HEK293 (cell line): ENCODE results near the gene SH3GL2.

Source experiments
- CTCF ChIA-PET: fragments of 350-600 bp; formaldehyde crosslinking; extraction: SDS; loops from one replicate; lab custom pipeline; 2021; ENCODE audit warnings: antibody characterized with exemption; lab: Yijun Ruan, JAX
- POLR2A ChIA-PET: fragments of 300-600 bp; formaldehyde crosslinking; extraction: SDS; loops from one replicate; lab custom pipeline; 2020; ENCODE audit warnings: antibody characterized with exemption, inconsistent platforms; lab: Yijun Ruan, JAX
- H3K27ac ChIP-seq: fragments of 200-500 bp; sonication (Bioruptor generic); 2 replicates; pipeline ENCODE4 v1.5.1; 2014; ENCODE audit warnings: low read depth, low read length, control low read depth, inconsistent platforms; ENCODE audit errors: extremely low read depth
- H3K36me3 ChIP-seq, 2 experiments: fragments of 200-500 bp in 1 of 2; sonication (Bioruptor generic) in 1 of 2; 1 replicate in 1 of 2; 2 replicates in 1 of 2; pipeline ENCODE4 v1.5.1; 2014 to 2017; ENCODE audit warnings: inconsistent platforms in 2 of 2, low read length in 2 of 2; ENCODE audit not compliant: control insufficient read depth in 2 of 2, insufficient read depth in 1 of 2
- H3K4me1 ChIP-seq: fragments of 200-500 bp; sonication (Bioruptor generic); 2 replicates; pipeline ENCODE4 v1.5.1; 2014; ENCODE audit warnings: mild to moderate bottlenecking, low read length, inconsistent platforms; ENCODE audit not compliant: control insufficient read depth, insufficient read depth
- H3K4me3 ChIP-seq: 2 replicates; pipeline ENCODE4 v1.5.1; 2011; ENCODE audit warnings: low read depth, mild to moderate bottlenecking, control low read depth, low read length, moderate library complexity
- H3K9me3 ChIP-seq: fragments of 200-500 bp; sonication (Bioruptor generic); 2 replicates; pipeline ENCODE4 v1.5.1; 2014; ENCODE audit warnings: low read depth, low read length, inconsistent platforms; ENCODE audit not compliant: control insufficient read depth, insufficient read depth
- GLIS1 ChIP-seq: fragments of 450-650 bp; formaldehyde crosslinking; IDR thresholded peaks from 2 replicates; pipeline ENCODE4 v1.5.1; 2016; ENCODE audit warnings: missing biosample characterization, missing genetic modification characterization
- ZBTB7A ChIP-seq: fragments of 450-650 bp; formaldehyde crosslinking; IDR thresholded peaks from 2 replicates; pipeline ENCODE4 v1.5.1; 2016; ENCODE audit warnings: low read depth, missing biosample characterization, missing genetic modification characterization
- ZFP41 ChIP-seq: fragments of 450-650 bp; formaldehyde crosslinking; IDR thresholded peaks from 2 replicates; pipeline ENCODE4 v1.5.1; 2016; ENCODE audit warnings: missing biosample characterization, missing genetic modification characterization, borderline replicate concordance
- ZNF184 ChIP-seq: fragments of 450-650 bp; IDR thresholded peaks from 2 replicates; pipeline ENCODE4 v1.5.1; 2018; ENCODE audit warnings: missing biosample characterization, mild to moderate bottlenecking, missing genetic modification characterization
- ZNF354C ChIP-seq: fragments of 450-650 bp; formaldehyde crosslinking; IDR thresholded peaks from 2 replicates; pipeline ENCODE4 v1.5.1; 2016; ENCODE audit warnings: missing biosample characterization, missing genetic modification characterization, low read depth, borderline replicate concordance
- ZNF423 ChIP-seq: fragments of 450-650 bp; formaldehyde crosslinking; IDR thresholded peaks from 2 replicates; pipeline ENCODE4 v1.5.1; 2016; ENCODE audit warnings: missing biosample characterization, missing genetic modification characterization
- ZNF501 ChIP-seq: fragments of 450-650 bp; formaldehyde crosslinking; IDR thresholded peaks from 2 replicates; pipeline ENCODE4 v1.5.1; 2016; ENCODE audit warnings: missing biosample characterization, missing genetic modification characterization
- ZXDB ChIP-seq: fragments of 450-650 bp; formaldehyde crosslinking; IDR thresholded peaks from 2 replicates; pipeline ENCODE4 v1.5.1; 2016; ENCODE audit warnings: missing biosample characterization, missing genetic modification characterization
- TF ChIP-seq, protein P1 (sequence below): fragments of 450-650 bp; formaldehyde crosslinking; IDR thresholded peaks from 2 replicates; pipeline ENCODE4 v1.5.1; 2016; ENCODE audit warnings: missing biosample characterization, missing genetic modification characterization
- TF ChIP-seq, protein P2 (sequence below): fragments of 450-650 bp; formaldehyde crosslinking; IDR thresholded peaks from 2 replicates; pipeline ENCODE4 v1.5.1; 2016; ENCODE audit warnings: missing biosample characterization, missing genetic modification characterization
- TF ChIP-seq, protein P3 (sequence below): fragments of 450-650 bp; formaldehyde crosslinking; IDR thresholded peaks from 2 replicates; pipeline ENCODE4 v1.5.1; 2016; ENCODE audit warnings: missing biosample characterization, missing genetic modification characterization
- TF ChIP-seq, protein P4 (sequence below): sonication (generic); formaldehyde crosslinking; IDR thresholded peaks from 2 replicates; pipeline ENCODE4 v1.8.1; 2022; ENCODE audit warnings: mild to moderate bottlenecking, moderate library complexity, missing genetic modification reagents
- TF ChIP-seq, protein P5 (sequence below): fragments of 450-650 bp; formaldehyde crosslinking; IDR thresholded peaks from 2 replicates; pipeline ENCODE4 v1.5.1; 2016; ENCODE audit warnings: missing biosample characterization, missing genetic modification characterization
- TF ChIP-seq, protein P6 (sequence below): fragments of 450-650 bp; formaldehyde crosslinking; IDR thresholded peaks from 2 replicates; pipeline ENCODE4 v1.5.1; 2016; ENCODE audit warnings: missing biosample characterization, missing genetic modification characterization
- TF ChIP-seq, protein P7 (sequence below): fragments of 450-650 bp; formaldehyde crosslinking; IDR thresholded peaks from 2 replicates; pipeline ENCODE4 v1.5.1; 2016; ENCODE audit warnings: missing biosample characterization, missing genetic modification characterization
- TF ChIP-seq, protein P8 (sequence below): fragments of 450-650 bp; formaldehyde crosslinking; IDR thresholded peaks from 2 replicates; pipeline ENCODE4 v1.5.1; 2017; ENCODE audit warnings: missing biosample characterization, missing genetic modification characterization

Gene SH3GL2

DNA sequence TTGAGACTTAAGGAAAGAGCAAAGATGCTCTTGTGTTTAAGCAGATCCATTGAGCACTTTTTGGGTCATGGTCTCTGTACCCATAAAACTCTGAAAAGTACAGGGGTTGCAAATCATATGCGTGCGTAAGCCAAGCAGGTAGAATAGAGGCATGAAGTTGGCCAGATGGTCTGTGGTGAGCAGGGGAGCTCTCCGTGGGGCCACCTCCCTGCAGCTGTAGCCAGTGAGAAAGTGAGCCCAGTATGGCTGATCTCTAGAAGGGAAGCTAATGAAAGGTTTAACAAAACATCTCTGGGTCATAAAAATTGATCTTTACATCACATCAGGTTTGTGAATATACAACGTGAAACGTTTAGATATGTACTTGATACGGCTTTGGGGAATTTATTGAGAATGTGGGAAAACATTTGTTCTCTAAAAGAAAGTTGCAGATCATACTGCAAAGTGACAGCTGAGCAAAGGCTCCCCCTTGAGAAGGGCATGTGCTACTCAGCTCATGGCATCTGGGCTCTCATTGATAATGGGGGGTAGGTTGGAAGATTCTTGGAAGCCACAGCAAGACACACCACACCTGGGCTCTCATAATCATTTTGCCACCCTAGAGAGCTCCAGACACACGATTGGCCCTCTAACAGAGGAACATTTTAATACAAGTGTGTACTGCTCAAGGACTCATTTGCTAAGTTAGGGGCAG is 30.6 kb downstream of the SH3GL2 start:
- ChIA-PET CTCF (interaction anchor here (0.8 kb wide), 1 partner anchor 1855 kb away, joined by 3 read pairs; no protein-coding TSS in a partner anchor), POLR2A (no interaction called here)
- Histone ChIP-seq H3K9me3 (no peaks in the 10 kb centered on the region), H3K27ac (no peak overlapping the region), H3K4me1 (peaks cover 6% of the 10 kb centered on the region), H3K4me3 (no peak overlapping the region), H3K36me3 (no peaks in the 10 kb centered on the region)
- peak; percentile 62 for TF ChIP-seq GLIS1 (tag by site-specific recombination)
- no peak for TF ChIP-seq ZNF354C (tag by site-specific recombination)

DNA sequence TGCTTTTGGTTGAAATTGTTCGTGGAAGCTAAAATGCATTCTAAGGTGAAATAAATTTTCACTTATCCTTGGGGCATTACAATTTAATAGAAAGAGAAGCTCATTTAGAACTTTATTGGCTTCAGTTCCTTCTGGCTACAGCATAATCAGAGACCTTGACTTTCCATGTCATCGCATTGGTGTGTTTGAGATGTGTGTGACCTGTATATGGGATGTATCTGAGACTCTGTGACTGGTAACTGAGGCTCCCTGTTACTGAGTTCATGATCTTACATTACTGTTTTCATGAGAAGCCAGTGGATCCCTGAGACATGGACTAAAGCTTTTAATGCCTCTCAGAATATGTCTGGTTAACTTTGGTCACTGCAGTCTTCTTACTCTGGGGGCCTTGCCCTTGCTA is 32.5 kb downstream of the SH3GL2 start:
- H3K4me3 ChIP-seq, result no peak overlapping the region
- peaks cover 10% of the 10 kb centered on the region for H3K4me1 ChIP-seq
- no peak overlapping the region for H3K27ac ChIP-seq
- H3K9me3 ChIP-seq, result no peaks in the 10 kb centered on the region
- POLR2A ChIA-PET, result interaction anchor here (0.6 kb wide), 1 partner anchor 1345 kb away, joined by 3 read pairs; no protein-coding TSS in a partner anchor
- H3K36me3 ChIP-seq, result no peaks in the 10 kb centered on the region
- CTCF ChIA-PET, result interaction anchor here (0.6 to 1.4 kb wide), 3 partner anchors 10 to 174 kb away, joined by 3 to 5 read pairs (median 5); no protein-coding TSS in a partner anchor
- TF ChIP-seq, protein P1, sequence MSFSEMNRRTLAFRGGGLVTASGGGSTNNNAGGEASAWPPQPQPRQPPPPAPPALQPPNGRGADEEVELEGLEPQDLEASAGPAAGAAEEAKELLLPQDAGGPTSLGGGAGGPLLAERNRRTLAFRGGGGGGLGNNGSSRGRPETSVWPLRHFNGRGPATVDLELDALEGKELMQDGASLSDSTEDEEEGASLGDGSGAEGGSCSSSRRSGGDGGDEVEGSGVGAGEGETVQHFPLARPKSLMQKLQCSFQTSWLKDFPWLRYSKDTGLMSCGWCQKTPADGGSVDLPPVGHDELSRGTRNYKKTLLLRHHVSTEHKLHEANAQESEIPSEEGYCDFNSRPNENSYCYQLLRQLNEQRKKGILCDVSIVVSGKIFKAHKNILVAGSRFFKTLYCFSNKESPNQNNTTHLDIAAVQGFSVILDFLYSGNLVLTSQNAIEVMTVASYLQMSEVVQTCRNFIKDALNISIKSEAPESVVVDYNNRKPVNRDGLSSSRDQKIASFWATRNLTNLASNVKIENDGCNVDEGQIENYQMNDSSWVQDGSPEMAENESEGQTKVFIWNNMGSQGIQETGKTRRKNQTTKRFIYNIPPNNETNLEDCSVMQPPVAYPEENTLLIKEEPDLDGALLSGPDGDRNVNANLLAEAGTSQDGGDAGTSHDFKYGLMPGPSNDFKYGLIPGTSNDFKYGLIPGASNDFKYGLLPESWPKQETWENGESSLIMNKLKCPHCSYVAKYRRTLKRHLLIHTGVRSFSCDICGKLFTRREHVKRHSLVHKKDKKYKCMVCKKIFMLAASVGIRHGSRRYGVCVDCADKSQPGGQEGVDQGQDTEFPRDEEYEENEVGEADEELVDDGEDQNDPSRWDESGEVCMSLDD (tag by site-specific recombination), result no peak
- TF ChIP-seq ZNF184 (tag by site-specific recombination) (no peak), ZFP41 (tag by site-specific recombination) (no peak), ZNF501 (tag by site-specific recombination) (no peak), ZBTB7A (tag by site-specific recombination) (no peak), ZNF423 (tag by site-specific recombination) (no peak), ZXDB (tag by site-specific recombination) (no peak)
- TF ChIP-seq, protein P2, sequence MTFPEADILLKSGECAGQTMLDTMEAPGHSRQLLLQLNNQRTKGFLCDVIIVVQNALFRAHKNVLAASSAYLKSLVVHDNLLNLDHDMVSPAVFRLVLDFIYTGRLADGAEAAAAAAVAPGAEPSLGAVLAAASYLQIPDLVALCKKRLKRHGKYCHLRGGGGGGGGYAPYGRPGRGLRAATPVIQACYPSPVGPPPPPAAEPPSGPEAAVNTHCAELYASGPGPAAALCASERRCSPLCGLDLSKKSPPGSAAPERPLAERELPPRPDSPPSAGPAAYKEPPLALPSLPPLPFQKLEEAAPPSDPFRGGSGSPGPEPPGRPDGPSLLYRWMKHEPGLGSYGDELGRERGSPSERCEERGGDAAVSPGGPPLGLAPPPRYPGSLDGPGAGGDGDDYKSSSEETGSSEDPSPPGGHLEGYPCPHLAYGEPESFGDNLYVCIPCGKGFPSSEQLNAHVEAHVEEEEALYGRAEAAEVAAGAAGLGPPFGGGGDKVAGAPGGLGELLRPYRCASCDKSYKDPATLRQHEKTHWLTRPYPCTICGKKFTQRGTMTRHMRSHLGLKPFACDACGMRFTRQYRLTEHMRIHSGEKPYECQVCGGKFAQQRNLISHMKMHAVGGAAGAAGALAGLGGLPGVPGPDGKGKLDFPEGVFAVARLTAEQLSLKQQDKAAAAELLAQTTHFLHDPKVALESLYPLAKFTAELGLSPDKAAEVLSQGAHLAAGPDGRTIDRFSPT (tag by site-specific recombination), result no peak
- TF ChIP-seq, protein P3, sequence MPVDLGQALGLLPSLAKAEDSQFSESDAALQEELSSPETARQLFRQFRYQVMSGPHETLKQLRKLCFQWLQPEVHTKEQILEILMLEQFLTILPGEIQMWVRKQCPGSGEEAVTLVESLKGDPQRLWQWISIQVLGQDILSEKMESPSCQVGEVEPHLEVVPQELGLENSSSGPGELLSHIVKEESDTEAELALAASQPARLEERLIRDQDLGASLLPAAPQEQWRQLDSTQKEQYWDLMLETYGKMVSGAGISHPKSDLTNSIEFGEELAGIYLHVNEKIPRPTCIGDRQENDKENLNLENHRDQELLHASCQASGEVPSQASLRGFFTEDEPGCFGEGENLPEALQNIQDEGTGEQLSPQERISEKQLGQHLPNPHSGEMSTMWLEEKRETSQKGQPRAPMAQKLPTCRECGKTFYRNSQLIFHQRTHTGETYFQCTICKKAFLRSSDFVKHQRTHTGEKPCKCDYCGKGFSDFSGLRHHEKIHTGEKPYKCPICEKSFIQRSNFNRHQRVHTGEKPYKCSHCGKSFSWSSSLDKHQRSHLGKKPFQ (tag by site-specific recombination), result no peak
- TF ChIP-seq, protein P4, sequence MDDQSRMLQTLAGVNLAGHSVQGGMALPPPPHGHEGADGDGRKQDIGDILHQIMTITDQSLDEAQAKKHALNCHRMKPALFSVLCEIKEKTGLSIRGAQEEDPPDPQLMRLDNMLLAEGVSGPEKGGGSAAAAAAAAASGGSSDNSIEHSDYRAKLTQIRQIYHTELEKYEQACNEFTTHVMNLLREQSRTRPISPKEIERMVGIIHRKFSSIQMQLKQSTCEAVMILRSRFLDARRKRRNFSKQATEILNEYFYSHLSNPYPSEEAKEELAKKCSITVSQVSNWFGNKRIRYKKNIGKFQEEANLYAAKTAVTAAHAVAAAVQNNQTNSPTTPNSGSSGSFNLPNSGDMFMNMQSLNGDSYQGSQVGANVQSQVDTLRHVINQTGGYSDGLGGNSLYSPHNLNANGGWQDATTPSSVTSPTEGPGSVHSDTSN (CRISPR knock-in tag), result no peak
- TF ChIP-seq, protein P5, sequence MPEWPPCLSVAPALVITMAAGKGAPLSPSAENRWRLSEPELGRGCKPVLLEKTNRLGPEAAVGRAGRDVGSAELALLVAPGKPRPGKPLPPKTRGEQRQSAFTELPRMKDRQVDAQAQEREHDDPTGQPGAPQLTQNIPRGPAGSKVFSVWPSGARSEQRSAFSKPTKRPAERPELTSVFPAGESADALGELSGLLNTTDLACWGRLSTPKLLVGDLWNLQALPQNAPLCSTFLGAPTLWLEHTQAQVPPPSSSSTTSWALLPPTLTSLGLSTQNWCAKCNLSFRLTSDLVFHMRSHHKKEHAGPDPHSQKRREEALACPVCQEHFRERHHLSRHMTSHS (tag by site-specific recombination), result no peak
- TF ChIP-seq, protein P6, sequence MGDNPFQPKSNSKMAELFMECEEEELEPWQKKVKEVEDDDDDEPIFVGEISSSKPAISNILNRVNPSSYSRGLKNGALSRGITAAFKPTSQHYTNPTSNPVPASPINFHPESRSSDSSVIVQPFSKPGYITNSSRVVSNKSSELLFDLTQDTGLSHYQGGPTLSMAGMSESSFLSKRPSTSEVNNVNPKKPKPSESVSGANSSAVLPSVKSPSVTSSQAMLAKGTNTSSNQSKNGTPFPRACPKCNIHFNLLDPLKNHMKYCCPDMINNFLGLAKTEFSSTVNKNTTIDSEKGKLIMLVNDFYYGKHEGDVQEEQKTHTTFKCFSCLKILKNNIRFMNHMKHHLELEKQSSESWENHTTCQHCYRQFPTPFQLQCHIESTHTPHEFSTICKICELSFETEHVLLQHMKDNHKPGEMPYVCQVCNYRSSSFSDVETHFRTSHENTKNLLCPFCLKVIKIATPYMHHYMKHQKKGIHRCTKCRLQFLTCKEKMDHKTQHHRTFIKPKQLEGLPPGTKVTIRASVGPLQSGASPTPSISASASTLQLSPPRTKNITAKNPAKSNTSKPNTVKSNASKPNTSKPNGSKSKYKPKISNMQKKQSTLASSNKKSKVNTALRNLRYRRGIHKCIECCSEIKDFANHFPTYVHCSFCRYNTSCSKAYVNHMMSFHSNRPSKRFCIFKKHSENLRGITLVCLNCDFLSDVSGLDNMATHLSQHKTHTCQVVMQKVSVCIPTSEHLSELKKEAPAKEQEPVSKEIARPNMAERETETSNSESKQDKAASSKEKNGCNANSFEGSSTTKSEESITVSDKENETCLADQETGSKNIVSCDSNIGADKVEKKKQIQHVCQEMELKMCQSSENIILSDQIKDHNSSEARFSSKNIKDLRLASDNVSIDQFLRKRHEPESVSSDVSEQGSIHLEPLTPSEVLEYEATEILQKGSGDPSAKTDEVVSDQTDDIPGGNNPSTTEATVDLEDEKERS (tag by site-specific recombination), result no peak
- TF ChIP-seq, protein P7, sequence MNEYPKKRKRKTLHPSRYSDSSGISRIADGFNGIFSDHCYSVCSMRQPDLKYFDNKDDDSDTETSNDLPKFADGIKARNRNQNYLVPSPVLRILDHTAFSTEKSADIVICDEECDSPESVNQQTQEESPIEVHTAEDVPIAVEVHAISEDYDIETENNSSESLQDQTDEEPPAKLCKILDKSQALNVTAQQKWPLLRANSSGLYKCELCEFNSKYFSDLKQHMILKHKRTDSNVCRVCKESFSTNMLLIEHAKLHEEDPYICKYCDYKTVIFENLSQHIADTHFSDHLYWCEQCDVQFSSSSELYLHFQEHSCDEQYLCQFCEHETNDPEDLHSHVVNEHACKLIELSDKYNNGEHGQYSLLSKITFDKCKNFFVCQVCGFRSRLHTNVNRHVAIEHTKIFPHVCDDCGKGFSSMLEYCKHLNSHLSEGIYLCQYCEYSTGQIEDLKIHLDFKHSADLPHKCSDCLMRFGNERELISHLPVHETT (tag by site-specific recombination), result no peak
- TF ChIP-seq, protein P8, sequence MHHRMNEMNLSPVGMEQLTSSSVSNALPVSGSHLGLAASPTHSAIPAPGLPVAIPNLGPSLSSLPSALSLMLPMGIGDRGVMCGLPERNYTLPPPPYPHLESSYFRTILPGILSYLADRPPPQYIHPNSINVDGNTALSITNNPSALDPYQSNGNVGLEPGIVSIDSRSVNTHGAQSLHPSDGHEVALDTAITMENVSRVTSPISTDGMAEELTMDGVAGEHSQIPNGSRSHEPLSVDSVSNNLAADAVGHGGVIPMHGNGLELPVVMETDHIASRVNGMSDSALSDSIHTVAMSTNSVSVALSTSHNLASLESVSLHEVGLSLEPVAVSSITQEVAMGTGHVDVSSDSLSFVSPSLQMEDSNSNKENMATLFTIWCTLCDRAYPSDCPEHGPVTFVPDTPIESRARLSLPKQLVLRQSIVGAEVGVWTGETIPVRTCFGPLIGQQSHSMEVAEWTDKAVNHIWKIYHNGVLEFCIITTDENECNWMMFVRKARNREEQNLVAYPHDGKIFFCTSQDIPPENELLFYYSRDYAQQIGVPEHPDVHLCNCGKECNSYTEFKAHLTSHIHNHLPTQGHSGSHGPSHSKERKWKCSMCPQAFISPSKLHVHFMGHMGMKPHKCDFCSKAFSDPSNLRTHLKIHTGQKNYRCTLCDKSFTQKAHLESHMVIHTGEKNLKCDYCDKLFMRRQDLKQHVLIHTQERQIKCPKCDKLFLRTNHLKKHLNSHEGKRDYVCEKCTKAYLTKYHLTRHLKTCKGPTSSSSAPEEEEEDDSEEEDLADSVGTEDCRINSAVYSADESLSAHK (tag by site-specific recombination), result no peak
